HG02798 (cell line): ENCODE results near the gene C4orf46.
"Not testable (repeated sequence)": the region's sequence is repeated elsewhere in the genome, so short reads cannot be mapped to it uniquely, and the experiment has no call there.

ENCODE experiments used
- ATAC-seq: cut with Tn5 transposase; IDR thresholded peaks from one replicate; pipeline ENCODE4 v1.9.1; 2021; ENCODE audit warnings: mild to moderate bottlenecking; ENCODE audit not compliant: unreplicated experiment, poor library complexity

The C4orf46 gene

GRCh38 chr4:158671665-158671914 is at the start of gene C4orf46:
TSS of gene C4orf46 (minus strand) at chr4:158671887. CDS start at chr4:158671801, 86 bp downstream.
- no peak for ATAC-seq

GRCh38 chr4:158715802-158716201 is 44.1 kb upstream of the C4orf46 start:
- ATAC-seq, result no peak

DNA sequence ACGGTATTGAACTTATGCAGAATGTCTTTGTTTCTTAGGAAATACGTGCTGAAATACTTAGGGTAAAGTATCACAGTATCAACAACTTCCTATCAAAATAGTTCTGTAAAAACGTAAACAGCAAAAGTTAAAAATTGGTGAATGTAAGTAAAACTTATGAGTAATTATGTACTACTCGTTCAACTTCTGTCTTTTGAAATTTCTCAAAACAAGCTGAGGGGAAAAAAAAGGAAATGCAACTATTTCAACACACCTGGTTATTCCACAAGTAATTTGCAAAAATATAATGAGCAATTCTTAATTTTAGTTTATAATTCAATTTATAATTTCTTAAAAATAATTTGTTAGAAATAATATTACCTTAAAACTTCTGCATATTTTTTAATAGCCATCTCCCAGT is 43.2 kb upstream of the C4orf46 start:
- no peak for ATAC-seq

DNA sequence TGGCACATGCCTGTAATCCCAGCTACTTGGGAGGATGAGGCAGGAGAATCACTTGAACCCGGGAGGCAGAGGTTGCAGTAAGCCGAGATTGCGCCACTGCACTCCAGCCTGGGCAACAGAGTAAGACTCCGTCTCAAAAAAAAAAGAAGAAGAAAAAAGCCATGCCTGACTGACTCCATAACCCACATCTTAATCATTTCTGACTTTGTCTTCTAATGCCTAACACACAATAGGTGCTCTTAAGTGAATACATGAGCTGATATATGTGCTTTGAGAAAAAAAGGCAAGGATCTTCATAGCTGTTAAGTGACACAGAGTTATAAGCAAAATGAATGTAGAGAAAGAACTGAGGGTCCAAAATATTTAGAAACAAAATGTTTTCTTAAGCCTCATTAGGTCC is 40.9 kb upstream of the C4orf46 start:
- not testable (repeated sequence) for ATAC-seq

- ATAC-seq, result no peak
These were observed 39.1 kb upstream of the C4orf46 start for GRCh38 chr4:158710814-158711213.

- ATAC-seq, result no peak
These were observed 32.6 kb upstream of the C4orf46 start for GRCh38 chr4:158704274-158704673.

- ATAC-seq, result no peak
These were observed 17.1 kb upstream of the C4orf46 start for GRCh38 chr4:158688813-158689212.

- no peak for ATAC-seq
These were observed 10.4 kb upstream of the C4orf46 start for GRCh38 chr4:158682066-158682465.

DNA sequence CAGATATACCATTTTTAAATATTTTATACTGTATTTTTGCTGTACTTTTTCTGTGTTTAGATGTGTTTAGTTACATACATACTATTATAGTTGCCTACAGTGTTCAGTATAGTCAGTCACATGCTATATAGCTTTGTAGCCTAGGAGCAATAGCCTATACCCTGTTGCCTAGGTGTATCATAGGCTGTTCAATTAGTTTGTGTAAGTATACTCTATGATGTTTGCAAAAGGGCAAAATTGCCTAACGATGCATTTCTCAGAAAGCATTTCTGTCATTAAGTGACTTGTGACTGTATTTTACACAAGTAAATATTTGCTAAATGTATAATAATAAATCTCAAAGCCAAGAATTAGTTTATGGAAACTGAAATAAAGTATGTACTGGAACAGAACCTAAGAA is 9.9 kb upstream of the C4orf46 start:
- no peak for ATAC-seq

DNA sequence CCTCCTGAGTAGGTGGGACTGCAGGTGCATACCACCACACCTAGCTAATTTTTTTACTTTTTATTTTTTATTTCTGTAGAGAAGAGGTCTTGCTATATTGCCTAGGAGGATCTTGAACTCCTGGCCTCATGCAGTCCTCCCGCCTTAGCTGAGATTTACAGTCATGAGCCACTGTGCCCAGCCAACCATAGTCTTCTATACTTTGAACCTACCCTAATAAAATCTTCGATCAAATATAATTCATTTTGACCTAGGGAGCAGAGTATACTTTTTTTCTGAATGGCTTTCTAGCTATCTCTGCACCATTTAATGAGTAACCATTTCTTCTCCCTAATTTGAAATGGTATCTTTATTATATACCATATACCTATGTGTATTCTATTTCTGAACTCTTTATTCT is 7.1 kb upstream of the C4orf46 start:
- no peak for ATAC-seq

DNA sequence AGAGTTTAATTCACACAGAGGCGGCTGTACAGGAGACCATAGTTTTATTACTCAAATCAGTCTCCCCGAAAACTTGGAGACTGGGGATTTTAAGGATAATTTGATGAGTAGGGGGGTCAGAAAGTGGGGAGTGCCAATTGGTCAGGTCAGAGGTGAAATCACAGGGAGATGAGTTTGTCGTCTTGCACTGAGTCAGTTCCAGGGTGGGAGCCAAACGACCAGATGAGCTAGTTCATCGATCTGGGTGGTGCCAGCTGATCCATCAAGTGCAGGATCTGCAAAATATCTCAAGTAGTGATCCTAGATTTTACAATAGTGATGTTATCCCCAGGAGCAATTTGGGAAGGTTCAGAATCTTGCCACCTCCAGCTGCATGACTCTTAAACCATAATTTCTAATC is 4.4 kb upstream of the C4orf46 start:
- no peak for ATAC-seq

- no peak for ATAC-seq
These were observed 1.9 kb upstream of the C4orf46 start for GRCh38 chr4:158673633-158674032.

GRCh38 chr4:158671915-158672806 is 474 bp upstream of the C4orf46 start, which contains the start of gene ETFDH:
TSS of gene ETFDH (plus strand) at chr4:158672296. CDS start at chr4:158672457, 161 bp downstream.
- ATAC-seq, result peak; percentile 88

DNA sequence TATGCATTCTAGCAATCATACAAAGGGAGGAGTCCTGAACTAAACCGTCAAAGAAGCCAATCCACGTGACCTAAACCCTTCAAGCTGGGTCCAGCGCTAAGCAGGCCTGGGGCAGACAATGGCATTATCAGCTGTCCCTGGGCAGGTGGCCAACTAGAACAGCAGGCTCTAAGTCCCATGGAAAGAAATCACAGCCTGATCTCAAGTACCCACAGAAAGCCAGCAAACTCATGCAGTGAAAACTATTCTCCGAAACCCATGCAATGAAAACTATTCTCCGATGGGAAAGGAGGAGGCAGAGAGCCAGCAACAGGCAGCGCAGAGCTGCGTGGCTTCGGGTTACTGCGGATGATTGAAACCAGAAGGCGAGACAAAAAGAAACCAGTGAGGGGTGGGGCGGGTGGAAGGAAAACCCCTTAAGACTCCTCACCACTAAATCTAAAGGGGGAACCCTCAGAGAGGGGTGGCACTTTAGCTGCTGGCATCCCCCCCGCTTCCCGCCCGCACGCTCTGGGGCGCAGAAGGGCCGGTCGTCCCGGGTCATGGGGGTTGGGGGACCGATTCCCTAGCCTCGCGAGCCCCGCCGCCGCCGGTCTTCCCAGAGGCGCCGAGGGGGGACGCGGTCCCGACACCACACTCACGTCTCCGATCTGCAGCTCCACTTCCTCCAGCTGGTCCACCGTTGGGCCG is 567 bp downstream of the C4orf46 start:
- peak; percentile 22 for ATAC-seq

DNA sequence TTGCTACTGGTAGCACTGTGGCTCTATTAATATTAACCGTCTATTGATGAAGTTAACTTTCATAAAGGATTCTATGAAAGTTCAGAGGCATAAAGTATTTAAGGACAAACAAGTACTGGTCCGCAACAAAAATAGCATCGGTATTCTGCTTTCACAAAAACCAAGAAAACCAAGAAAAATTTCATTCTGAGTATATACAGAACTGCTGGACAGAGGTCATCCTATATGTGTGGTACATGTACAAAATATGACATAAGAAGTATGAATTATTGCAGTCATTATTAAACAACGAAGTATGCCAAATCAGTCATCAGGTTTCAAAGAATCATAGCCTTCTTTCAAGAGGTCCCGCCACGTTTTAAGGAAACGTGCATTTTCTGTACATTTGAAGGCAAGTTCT is 2.4 kb downstream of the C4orf46 start:
- ATAC-seq, result no peak

GRCh38 chr4:158667651-158668198 is 4.0 kb downstream of the C4orf46 start:
- ATAC-seq, result no peak

GRCh38 chr4:158666892-158667291 is 4.8 kb downstream of the C4orf46 start:
- no peak for ATAC-seq

- ATAC-seq, result no peak
These were observed 6.9 kb downstream of the C4orf46 start for GRCh38 chr4:158664806-158665205.

DNA sequence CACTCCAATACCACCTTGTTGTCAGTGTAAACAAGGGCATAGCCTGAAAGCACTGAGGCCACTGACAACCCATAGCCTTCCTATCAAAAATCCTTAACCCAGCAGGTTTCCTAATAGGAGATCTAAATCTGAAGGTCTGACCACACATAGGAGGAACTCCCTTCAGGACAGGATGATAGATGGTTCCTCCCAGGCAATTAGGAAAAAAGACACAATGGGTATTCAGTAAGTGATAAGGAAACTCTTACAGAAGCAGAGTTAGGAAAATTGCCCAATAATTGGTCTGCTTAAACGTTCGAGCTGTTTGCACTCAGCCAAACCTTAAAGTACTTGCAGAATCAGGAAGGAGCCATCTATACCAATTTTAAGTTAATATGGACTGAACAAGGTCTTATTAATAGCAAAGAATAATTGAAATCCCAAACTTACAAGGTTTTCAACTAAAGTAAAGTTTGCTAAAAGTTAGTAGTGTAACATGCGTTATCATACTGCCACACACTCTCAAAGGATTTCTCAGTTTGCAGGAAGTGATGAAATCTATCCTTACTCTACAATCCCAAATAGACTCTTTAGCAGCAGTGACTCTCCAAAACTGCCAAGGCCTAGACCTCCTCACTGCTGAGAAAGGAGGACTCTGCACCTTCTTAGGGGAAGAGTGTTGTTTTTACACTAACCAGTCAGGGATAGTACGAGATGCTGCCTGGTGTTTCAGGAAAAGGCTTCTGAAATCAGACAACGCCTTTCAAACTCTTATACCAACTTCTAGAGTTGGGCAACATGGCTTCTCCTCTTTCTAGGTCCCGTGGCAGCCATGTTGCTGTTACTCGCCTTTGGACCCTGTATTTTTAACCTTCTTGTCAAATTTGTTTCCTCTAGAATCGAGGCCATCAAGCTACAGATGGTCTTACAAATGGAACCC is 7.7 kb downstream of the C4orf46 start:
- not testable (repeated sequence) for ATAC-seq

DNA sequence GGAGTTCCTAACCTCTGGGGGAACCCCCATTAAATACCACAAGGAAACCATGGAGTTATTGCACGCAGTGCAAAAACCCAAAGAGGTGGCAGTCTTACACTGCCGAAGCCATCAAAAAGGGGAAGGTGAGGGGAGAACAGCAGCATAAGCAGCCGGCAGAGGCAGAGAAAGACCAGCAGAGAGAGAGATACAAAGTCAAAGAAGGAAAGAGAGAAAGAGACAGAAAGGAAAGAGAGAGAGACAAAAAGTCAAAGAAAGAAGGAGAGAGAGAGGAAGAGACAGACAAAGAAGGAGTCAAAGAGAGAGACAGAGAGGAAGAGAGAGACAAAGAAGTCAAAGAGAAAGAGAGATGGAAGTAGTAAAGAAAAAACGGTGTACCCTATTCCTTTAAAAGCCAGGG is 8.4 kb downstream of the C4orf46 start:
- ATAC-seq, result not testable (repeated sequence)
